ENCODE results near the gene CPSF4. TPM values are rescaled to one million over a fixed set of nuclear protein-coding genes. Genes with fewer than 3 reads are reported as not detected.

The CPSF4 gene
- polyA plus RNA-seq, 3 donors: 11.6 to 56.3 (median 12.3) TPM

DNA sequence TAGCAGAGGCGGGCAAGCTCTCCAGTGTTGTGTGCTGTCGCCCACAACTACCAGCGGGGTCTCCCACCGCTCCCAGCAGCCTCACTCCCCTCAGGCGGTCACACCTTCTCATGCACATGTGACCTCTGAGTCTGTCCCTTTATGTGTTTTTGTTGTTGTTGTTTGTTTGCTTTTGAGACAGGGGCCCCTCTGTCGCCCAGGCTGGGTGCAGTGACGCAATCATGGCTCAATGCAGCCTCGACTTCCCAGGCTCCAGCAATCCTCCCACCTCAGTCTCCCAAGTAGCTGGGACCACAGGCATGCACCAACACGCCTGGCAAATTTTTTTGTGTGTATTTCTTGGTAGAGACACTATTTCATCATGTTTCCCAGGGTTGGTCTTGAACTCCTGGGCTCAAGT, 1.5 kb downstream of the CPSF4 start:
- Histone ChIP-seq H3K4me1 (ENCODE audit: control insufficient read depth in 1 of 2, insufficient read depth in 2 of 2, low read length in 2 of 2) (peaks cover 21 to 23% of the 10 kb centered on the region in 2 donors), H3K4me2 (replicated peaks; ENCODE audit: extremely low read depth, low read length, poor library complexity, severe bottlenecking) (peak overlapping the region; percentile 86), H3K79me2 (ENCODE audit: insufficient read depth, low read length) (peaks cover 38% of the 10 kb centered on the region), H4K20me1 (ENCODE audit: insufficient read depth, low read length) (peaks cover 11% of the 10 kb centered on the region), H3K36me3 (replicated peaks in 1 of 2; ENCODE audit: control insufficient read depth in 1 of 2, insufficient read depth in 2 of 2, low read length in 2 of 2) (peaks cover 14 to 32% of the 10 kb centered on the region in 2 donors), H2AFZ (ENCODE audit: insufficient read depth, low read depth, low read length, poor library complexity, severe bottlenecking) (no peak overlapping the region), H3K4me3 (replicated peaks in 1 of 3; ENCODE audit: low read depth in 2 of 3, low read length in 3 of 3) (peak overlapping the region in 1 of 3 experiments; percentile 84), H3K27me3 (ENCODE audit: control insufficient read depth in 2 of 2, insufficient read depth in 2 of 2, low read length in 2 of 2) (no peaks in the 10 kb centered on the region), H3K27ac (ENCODE audit: low read depth in 1 of 2, low read length in 2 of 2) (peak overlapping the region in 1 of 2 donors; percentile 88), H3K9me3 (replicated peaks in 1 of 2; ENCODE audit: control insufficient read depth in 1 of 2, insufficient read depth in 1 of 2, low read length in 2 of 2) (no peaks in the 10 kb centered on the region), H3K9ac (ENCODE audit: insufficient read depth, low read length, poor library complexity, severe bottlenecking) (no peak overlapping the region)
- intact Hi-C loops (cut with micrococcal nuclease): no loop called here
- no peak for TF ChIP-seq CTCF (IDR thresholded peaks at IDR 0.05)
- 100% methylated on average over 1 of the region's 9 CpGs for WGBS (ENCODE audit: insufficient coverage)
- Mint-ChIP-seq H3K27me3 (ENCODE audit: low read depth in 3 of 3) (no peaks in the 10 kb centered on the region), H3K27ac (peak overlapping the region in 2 of 7 donors; percentile 5 to 50), H3K4me3 (no peak overlapping the region), H3K36me3 (peaks cover 19 to 40% of the 10 kb centered on the region in 2 donors), H3K9me3 (no peaks in the 10 kb centered on the region), H3K4me1 (peaks cover 26% of the 10 kb centered on the region)
- no peak for DNase-seq

DNA sequence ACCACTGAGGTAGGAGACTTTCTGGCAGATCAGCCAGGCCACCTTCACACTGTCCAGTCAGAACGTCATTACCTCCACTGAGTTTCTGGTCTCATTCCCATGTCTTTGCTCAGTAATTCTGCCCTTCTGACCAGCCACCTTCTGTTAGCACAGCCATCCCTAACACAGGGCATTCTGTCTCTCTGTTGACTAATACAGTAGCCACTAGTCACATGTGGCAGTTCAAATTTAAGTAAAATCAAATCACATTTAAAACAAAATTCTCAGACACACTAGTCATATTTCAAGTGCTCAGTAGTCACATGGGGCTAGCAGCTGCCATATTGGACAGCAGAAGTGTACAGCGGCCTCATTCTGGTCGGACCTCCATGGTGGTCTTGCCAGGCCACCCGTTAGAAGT, 7.4 kb downstream of the CPSF4 start:
- H3K4me3 Mint-ChIP-seq: no peak overlapping the region
- H3K9me3 Mint-ChIP-seq: peaks cover 0 to 2% (median 0%) of the 10 kb centered on the region in 7 donors
- Histone ChIP-seq H3K79me2 (ENCODE audit: insufficient read depth, low read length) (peaks cover 7% of the 10 kb centered on the region), H3K9me3 (replicated peaks in 1 of 2; ENCODE audit: control insufficient read depth in 1 of 2, insufficient read depth in 1 of 2, low read length in 2 of 2) (no peaks in the 10 kb centered on the region), H3K27ac (ENCODE audit: low read depth in 1 of 2, low read length in 2 of 2) (no peak overlapping the region), H3K9ac (ENCODE audit: insufficient read depth, low read length, poor library complexity, severe bottlenecking) (no peak overlapping the region), H3K36me3 (replicated peaks in 1 of 2; ENCODE audit: control insufficient read depth in 1 of 2, insufficient read depth in 2 of 2, low read length in 2 of 2) (peaks cover 60 to 86% of the 10 kb centered on the region in 2 donors), H3K4me2 (replicated peaks; ENCODE audit: extremely low read depth, low read length, poor library complexity, severe bottlenecking) (no peak overlapping the region), H4K20me1 (ENCODE audit: insufficient read depth, low read length) (peaks cover 9% of the 10 kb centered on the region), H3K27me3 (ENCODE audit: control insufficient read depth in 2 of 2, insufficient read depth in 2 of 2, low read length in 2 of 2) (no peaks in the 10 kb centered on the region), H2AFZ (ENCODE audit: insufficient read depth, low read depth, low read length, poor library complexity, severe bottlenecking) (no peak overlapping the region), H3K4me3 (replicated peaks in 1 of 3; ENCODE audit: low read depth in 2 of 3, low read length in 3 of 3) (no peak overlapping the region), H3K4me1 (ENCODE audit: control insufficient read depth in 1 of 2, insufficient read depth in 2 of 2, low read length in 2 of 2) (no peaks in the 10 kb centered on the region)
- no peak for TF ChIP-seq CTCF (IDR thresholded peaks at IDR 0.05)
- H3K27ac Mint-ChIP-seq: peak overlapping the region in 1 of 7 donors; percentile 30
- H3K4me1 Mint-ChIP-seq: no peaks in the 10 kb centered on the region
- peaks cover 61 to 92% of the 10 kb centered on the region in 2 donors for H3K36me3 Mint-ChIP-seq
- WGBS (ENCODE audit: insufficient coverage): 100% methylated on average over 2 of the region's 4 CpGs
- DNase-seq: no peak
- H3K27me3 Mint-ChIP-seq (ENCODE audit: low read depth in 3 of 3): peaks cover 0 to 1% (median 0%) of the 10 kb centered on the region in 3 donors
- intact Hi-C loops (cut with micrococcal nuclease): no loop called here
